NT2/D1 (cell line): ENCODE results near the gene GNG7.

ENCODE experiments used
- SUZ12 ChIP-seq: IDR thresholded peaks from 2 replicates; pipeline ENCODE4 v1.6.1; 2011; ENCODE audit not compliant: insufficient read length, insufficient read depth; ENCODE audit errors: extremely low read depth
- YY1 ChIP-seq: IDR thresholded peaks from 2 replicates; pipeline ENCODE4 v1.6.1; 2011; ENCODE audit not compliant: insufficient read length, insufficient read depth

DNA sequence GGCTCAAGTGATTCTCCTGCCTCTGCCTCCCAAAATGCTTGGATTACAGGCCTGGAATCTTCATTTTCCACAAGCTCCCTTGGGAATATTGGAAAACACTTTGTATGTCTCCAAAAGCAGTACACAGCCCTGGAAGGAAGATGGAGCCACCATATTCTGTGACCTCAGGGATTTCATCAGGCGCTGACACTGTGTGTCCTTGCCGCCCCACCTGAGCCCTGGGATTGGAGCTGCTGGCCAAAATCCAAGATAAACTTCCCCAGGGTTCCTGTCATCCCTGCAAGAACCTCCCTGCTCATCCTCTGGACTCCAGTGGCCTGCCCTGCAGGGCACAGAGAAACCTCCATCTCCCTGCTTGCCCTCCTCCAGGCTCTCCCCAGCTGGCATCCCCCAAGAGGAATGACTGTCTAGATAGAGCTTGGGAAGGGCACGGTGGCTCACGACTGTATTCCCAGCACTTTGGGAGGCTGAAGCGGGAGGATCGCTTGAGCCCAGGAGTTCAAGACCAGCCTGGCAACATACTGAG, 1.3 kb upstream of the GNG7 start:
- no peak for TF ChIP-seq SUZ12
- TF ChIP-seq YY1 = no peak
